Measurements from ENCODE around the gene USP9Y. TPM values are rescaled to one million over a fixed set of nuclear protein-coding genes. Genes with fewer than 3 reads are reported as not detected.

USP9Y gene, protein sequence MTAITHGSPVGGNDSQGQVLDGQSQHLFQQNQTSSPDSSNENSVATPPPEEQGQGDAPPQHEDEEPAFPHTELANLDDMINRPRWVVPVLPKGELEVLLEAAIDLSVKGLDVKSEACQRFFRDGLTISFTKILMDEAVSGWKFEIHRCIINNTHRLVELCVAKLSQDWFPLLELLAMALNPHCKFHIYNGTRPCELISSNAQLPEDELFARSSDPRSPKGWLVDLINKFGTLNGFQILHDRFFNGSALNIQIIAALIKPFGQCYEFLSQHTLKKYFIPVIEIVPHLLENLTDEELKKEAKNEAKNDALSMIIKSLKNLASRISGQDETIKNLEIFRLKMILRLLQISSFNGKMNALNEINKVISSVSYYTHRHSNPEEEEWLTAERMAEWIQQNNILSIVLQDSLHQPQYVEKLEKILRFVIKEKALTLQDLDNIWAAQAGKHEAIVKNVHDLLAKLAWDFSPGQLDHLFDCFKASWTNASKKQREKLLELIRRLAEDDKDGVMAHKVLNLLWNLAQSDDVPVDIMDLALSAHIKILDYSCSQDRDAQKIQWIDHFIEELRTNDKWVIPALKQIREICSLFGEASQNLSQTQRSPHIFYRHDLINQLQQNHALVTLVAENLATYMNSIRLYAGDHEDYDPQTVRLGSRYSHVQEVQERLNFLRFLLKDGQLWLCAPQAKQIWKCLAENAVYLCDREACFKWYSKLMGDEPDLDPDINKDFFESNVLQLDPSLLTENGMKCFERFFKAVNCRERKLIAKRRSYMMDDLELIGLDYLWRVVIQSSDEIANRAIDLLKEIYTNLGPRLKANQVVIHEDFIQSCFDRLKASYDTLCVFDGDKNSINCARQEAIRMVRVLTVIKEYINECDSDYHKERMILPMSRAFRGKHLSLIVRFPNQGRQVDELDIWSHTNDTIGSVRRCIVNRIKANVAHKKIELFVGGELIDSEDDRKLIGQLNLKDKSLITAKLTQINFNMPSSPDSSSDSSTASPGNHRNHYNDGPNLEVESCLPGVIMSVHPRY (N-terminal part only)
- polyA plus RNA-seq (not detected in 3 replicates), polyA minus RNA-seq (not detected in 3 replicates)
- not detected for polyA plus RNA-seq (2011; ENCODE audit: low read depth)
- not detected in 2 replicates for polyA plus RNA-seq (2011; cell fraction: cytosol; rRNA removed)
- not detected in 2 replicates for polyA plus RNA-seq (2011; cell fraction: nucleus; rRNA removed)
- not detected in 2 replicates for polyA plus RNA-seq (2012; ENCODE audit: low replicate concordance)
- not detected for polyA minus RNA-seq (2011; cell fraction: cytosol; rRNA and poly(A)+ RNA removed)
- polyA minus RNA-seq (2011; cell fraction: nucleus; rRNA and poly(A)+ RNA removed) = not detected in 2 replicates

DNA sequence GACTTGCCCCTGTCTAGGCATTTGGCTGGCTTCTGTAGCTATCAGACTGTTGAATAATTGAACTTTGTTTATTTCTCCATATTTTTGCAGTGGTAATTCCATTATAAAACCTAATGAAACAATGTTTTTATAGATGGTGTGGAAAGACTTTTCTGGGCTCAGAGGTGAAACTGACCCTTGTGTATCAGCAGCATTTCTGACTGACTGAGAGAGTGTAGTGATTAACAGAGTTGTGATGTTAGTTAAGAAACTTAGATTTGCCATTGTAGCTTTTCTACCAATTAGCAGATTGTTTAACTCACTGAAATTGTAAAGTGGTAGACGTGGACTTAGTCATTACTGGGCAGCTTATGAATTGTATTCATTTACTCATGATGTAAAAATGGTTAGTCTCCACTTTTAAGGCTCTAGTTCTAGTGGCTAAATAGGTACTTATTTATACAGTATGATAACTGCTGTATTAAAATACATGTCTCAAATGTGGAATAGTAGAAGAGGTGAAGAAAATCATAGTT, at the start of gene USP9Y:
TSS of gene USP9Y (plus strand) at position 51 of the 515 bp plus-strand sequence. CDS start 8,217 bp downstream, outside the sequence.
- dilution Hi-C loops (cut with MboI; ENCODE audit: extremely low pct_ligation_motif_present, low sequenced_read_pairs) = no loop called here

DNA sequence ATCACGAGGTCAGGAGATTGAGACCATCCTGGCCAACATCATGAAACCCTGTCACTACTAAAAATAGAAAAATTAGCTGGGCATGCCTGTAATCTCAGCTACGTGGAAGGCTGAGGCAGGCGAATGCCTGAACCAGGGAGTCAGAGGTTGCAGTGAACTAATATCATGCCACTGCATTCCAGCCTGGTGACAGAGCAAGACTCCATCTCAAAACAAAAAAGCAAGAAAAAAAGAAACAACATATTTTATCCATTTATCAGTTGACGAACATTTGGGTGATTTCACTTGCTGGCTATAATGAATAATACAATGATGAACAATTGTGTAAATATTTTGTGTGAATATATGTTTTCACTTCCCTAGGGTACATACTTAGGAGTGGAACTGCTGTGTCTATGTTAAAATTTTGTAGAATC, 49.4 kb upstream of the USP9Y start:
- H3K4me2 ChIP-seq (ENCODE audit: control insufficient read depth, extremely low read depth, insufficient read depth, low read depth, low read length) = no peak overlapping the region
- no peak for FAIRE-seq

More for the DNA sequence above, at the start of gene USP9Y:
- Histone ChIP-seq H2AFZ (ENCODE audit: control insufficient read depth, low read length) (no peak within 1 kb of the TSS), H3K9me1 (ENCODE audit: control insufficient read depth, extremely low read depth, insufficient read depth, low read length) (no peaks in the 10 kb centered on the region), H3K79me2 (ENCODE audit: control insufficient read depth, insufficient read depth, low read length) (no peaks in the 10 kb centered on the region), H4K20me1 (ENCODE audit: control insufficient read depth, extremely low read depth, insufficient read depth, low read length) (no peaks in the 10 kb centered on the region), H3K27me3 (ENCODE audit: control insufficient read depth, extremely low read depth, insufficient read depth, low read length) (no peaks in the 10 kb centered on the region), H3K4me3 (ENCODE audit: control insufficient read depth in 2 of 3, extremely low read depth in 1 of 3, insufficient read depth in 2 of 3, low read depth in 1 of 3, low read length in 3 of 3) (no peak within 1 kb of the TSS), H3K4me2 (ENCODE audit: control insufficient read depth, extremely low read depth, insufficient read depth, low read depth, low read length) (no peak within 1 kb of the TSS), H3K9me3 (ENCODE audit: control insufficient read depth, low read depth, low read length) (no peaks in the 10 kb centered on the region), H3K36me3 (ENCODE audit: control insufficient read depth in 2 of 2, extremely low read depth in 1 of 2, insufficient read depth in 2 of 2, low read length in 2 of 2) (no peaks in the 10 kb centered on the region), H3K9ac (ENCODE audit: control insufficient read depth, extremely low read depth, insufficient read depth, low read length) (no peak within 1 kb of the TSS), H3K27ac (ENCODE audit: control insufficient read depth, insufficient read depth, low read length) (no peak within 1 kb of the TSS), H3K4me1 (ENCODE audit: control insufficient read depth, extremely low read depth, insufficient read depth, low read length) (no peaks in the 10 kb centered on the region)
- FAIRE-seq (no peak), DNase-seq (ENCODE audit: low read depth, low spot score) (no peak)
- no peak for TF ChIP-seq EZH2 (IDR thresholded peaks at IDR 0.05; ENCODE audit: low read length)
- TF ChIP-seq, protein P1, sequence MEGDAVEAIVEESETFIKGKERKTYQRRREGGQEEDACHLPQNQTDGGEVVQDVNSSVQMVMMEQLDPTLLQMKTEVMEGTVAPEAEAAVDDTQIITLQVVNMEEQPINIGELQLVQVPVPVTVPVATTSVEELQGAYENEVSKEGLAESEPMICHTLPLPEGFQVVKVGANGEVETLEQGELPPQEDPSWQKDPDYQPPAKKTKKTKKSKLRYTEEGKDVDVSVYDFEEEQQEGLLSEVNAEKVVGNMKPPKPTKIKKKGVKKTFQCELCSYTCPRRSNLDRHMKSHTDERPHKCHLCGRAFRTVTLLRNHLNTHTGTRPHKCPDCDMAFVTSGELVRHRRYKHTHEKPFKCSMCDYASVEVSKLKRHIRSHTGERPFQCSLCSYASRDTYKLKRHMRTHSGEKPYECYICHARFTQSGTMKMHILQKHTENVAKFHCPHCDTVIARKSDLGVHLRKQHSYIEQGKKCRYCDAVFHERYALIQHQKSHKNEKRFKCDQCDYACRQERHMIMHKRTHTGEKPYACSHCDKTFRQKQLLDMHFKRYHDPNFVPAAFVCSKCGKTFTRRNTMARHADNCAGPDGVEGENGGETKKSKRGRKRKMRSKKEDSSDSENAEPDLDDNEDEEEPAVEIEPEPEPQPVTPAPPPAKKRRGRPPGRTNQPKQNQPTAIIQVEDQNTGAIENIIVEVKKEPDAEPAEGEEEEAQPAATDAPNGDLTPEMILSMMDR (optimal IDR thresholded peaks at IDR 0.05 in 1 of 3, IDR thresholded peaks at IDR 0.05 in 1 of 3, conservative IDR thresholded peaks at IDR 0.05 in 1 of 3; ENCODE audit: extremely low read depth in 1 of 3, insufficient read depth in 2 of 3, low read length in 3 of 3) = no peak

More for the DNA sequence above, 49.4 kb upstream of the USP9Y start:
- no peaks in the 10 kb centered on the region for H3K79me2 ChIP-seq (ENCODE audit: control insufficient read depth, insufficient read depth, low read length)
- no peaks in the 10 kb centered on the region for H3K4me1 ChIP-seq (ENCODE audit: control insufficient read depth, extremely low read depth, insufficient read depth, low read length)
- no peak overlapping the region for H3K9ac ChIP-seq (ENCODE audit: control insufficient read depth, extremely low read depth, insufficient read depth, low read length)
- H3K27me3 ChIP-seq (ENCODE audit: control insufficient read depth, extremely low read depth, insufficient read depth, low read length) = no peaks in the 10 kb centered on the region
- no peaks in the 10 kb centered on the region for H3K9me1 ChIP-seq (ENCODE audit: control insufficient read depth, extremely low read depth, insufficient read depth, low read length)
- H3K4me3 ChIP-seq (ENCODE audit: control insufficient read depth in 2 of 3, extremely low read depth in 1 of 3, insufficient read depth in 2 of 3, low read depth in 1 of 3, low read length in 3 of 3) = no peak overlapping the region
- no peaks in the 10 kb centered on the region for H3K9me3 ChIP-seq (ENCODE audit: control insufficient read depth, low read depth, low read length)
- DNase-seq (ENCODE audit: low read depth, low spot score) = no peak
- H2AFZ ChIP-seq (ENCODE audit: control insufficient read depth, low read length) = no peak overlapping the region
- H3K27ac ChIP-seq (ENCODE audit: control insufficient read depth, insufficient read depth, low read length) = no peak overlapping the region
- dilution Hi-C loops (cut with MboI; ENCODE audit: extremely low pct_ligation_motif_present, low sequenced_read_pairs) = no loop called here
- no peaks in the 10 kb centered on the region for H4K20me1 ChIP-seq (ENCODE audit: control insufficient read depth, extremely low read depth, insufficient read depth, low read length)
- TF ChIP-seq, protein P1 (optimal IDR thresholded peaks at IDR 0.05 in 1 of 3, IDR thresholded peaks at IDR 0.05 in 1 of 3, conservative IDR thresholded peaks at IDR 0.05 in 1 of 3; ENCODE audit: extremely low read depth in 1 of 3, insufficient read depth in 2 of 3, low read length in 3 of 3) = no peak
- TF ChIP-seq EZH2 (IDR thresholded peaks at IDR 0.05; ENCODE audit: low read length) = no peak
- no peaks in the 10 kb centered on the region for H3K36me3 ChIP-seq (ENCODE audit: control insufficient read depth in 2 of 2, extremely low read depth in 1 of 2, insufficient read depth in 2 of 2, low read length in 2 of 2)
